ENCODE results near the gene CAPN1. TPM values are rescaled to one million over a fixed set of nuclear protein-coding genes. Genes with fewer than 3 reads are reported as not detected.

Gene CAPN1
- polyA plus RNA-seq, 1 donor, result 99.7 TPM

Other genes starting within 250 kb of the CAPN1 start
- not detected for gene GPHA2, start 246.0 kb upstream of the CAPN1 start, polyA plus RNA-seq (ENCODE audit: insufficient read length)
- gene MAJIN, start 209.8 kb upstream of the CAPN1 start, polyA plus RNA-seq (ENCODE audit: insufficient read length), result not detected
- gene BATF2, start 185.0 kb upstream of the CAPN1 start, polyA plus RNA-seq (ENCODE audit: insufficient read length), result 0.94 TPM
- gene ARL2, start 167.8 kb upstream of the CAPN1 start, polyA plus RNA-seq (ENCODE audit: insufficient read length), result 135 TPM
- gene SNX15, start 154.5 kb upstream of the CAPN1 start, polyA plus RNA-seq (ENCODE audit: insufficient read length), result 25.7 TPM
- gene SAC3D1, start 140.7 kb upstream of the CAPN1 start, polyA plus RNA-seq (ENCODE audit: insufficient read length), result 15.6 TPM
- 7.4 TPM for gene NAALADL1, start 123.4 kb upstream of the CAPN1 start, polyA plus RNA-seq (ENCODE audit: insufficient read length)
- 11.7 TPM for gene CDCA5, start 97.9 kb upstream of the CAPN1 start, polyA plus RNA-seq (ENCODE audit: insufficient read length)
- 24.1 TPM for gene ZFPL1, start 97.7 kb upstream of the CAPN1 start, polyA plus RNA-seq (ENCODE audit: insufficient read length)
- gene VPS51, start 85.7 kb upstream of the CAPN1 start, polyA plus RNA-seq (ENCODE audit: insufficient read length), result 162 TPM
- 13.1 TPM for gene TM7SF2, start 70.1 kb upstream of the CAPN1 start, polyA plus RNA-seq (ENCODE audit: insufficient read length)
- gene ZNHIT2, start 64.2 kb upstream of the CAPN1 start, polyA plus RNA-seq (ENCODE audit: insufficient read length), result 4.4 TPM
- gene FAU, start 59.8 kb upstream of the CAPN1 start, polyA plus RNA-seq (ENCODE audit: insufficient read length), result 1,052 TPM
- 23.5 TPM for gene MRPL49, start 59.6 kb upstream of the CAPN1 start, polyA plus RNA-seq (ENCODE audit: insufficient read length)
- 41.1 TPM for gene SYVN1, start 47.4 kb upstream of the CAPN1 start, polyA plus RNA-seq (ENCODE audit: insufficient read length)
- gene SPDYC, start 11.7 kb upstream of the CAPN1 start, polyA plus RNA-seq (ENCODE audit: insufficient read length), result not detected
- gene POLA2, start 80.0 kb downstream of the CAPN1 start, polyA plus RNA-seq (ENCODE audit: insufficient read length), result 36.5 TPM
- 38.8 TPM for gene CDC42EP2, start 132.9 kb downstream of the CAPN1 start, polyA plus RNA-seq (ENCODE audit: insufficient read length)
- 48.6 TPM for gene DPF2, start 151.9 kb downstream of the CAPN1 start, polyA plus RNA-seq (ENCODE audit: insufficient read length)
- gene TIGD3, start 172.8 kb downstream of the CAPN1 start, polyA plus RNA-seq (ENCODE audit: insufficient read length), result 0.22 TPM
- gene SLC25A45, start 200.7 kb downstream of the CAPN1 start, polyA plus RNA-seq (ENCODE audit: insufficient read length), result 10.0 TPM
- gene FRMD8, start 204.7 kb downstream of the CAPN1 start, polyA plus RNA-seq (ENCODE audit: insufficient read length), result 11.4 TPM
- gene NEAT1, start 240.9 kb downstream of the CAPN1 start, polyA plus RNA-seq (ENCODE audit: insufficient read length), result 88.9 TPM

All from hindlimb muscle (tissue), 1 donor.